Coronary artery (tissue), 2 donors: ENCODE data around the gene PRSS8.
"Not testable (repeated sequence)": the region's sequence is repeated elsewhere in the genome, so short reads cannot be mapped to it uniquely, and the experiment has no call there.

Experiments
- DNase-seq: peaks from one replicate; pipeline ENCODE4 v3.0.0-alpha.2; 2017; ENCODE audit warnings: low spot score
- H3K27ac ChIP-seq, 2 donors: fragments of 200-600 bp; sonication (generic); one replicate each; pipeline ENCODE4 v1.5.1; 2016 to 2019
- H3K4me3 ChIP-seq: fragments of 200-600 bp; sonication (generic); 2 replicates; pipeline ENCODE4 v1.5.1; 2016; ENCODE audit warnings: mild to moderate bottlenecking, moderate library complexity
- TF ChIP-seq, protein P1 (sequence below): fragments of 200-600 bp; sonication (generic); IDR thresholded peaks from one replicate; pipeline ENCODE4 v1.5.1; 2019; ENCODE audit warnings: antibody characterized with exemption

The PRSS8 gene

DNA sequence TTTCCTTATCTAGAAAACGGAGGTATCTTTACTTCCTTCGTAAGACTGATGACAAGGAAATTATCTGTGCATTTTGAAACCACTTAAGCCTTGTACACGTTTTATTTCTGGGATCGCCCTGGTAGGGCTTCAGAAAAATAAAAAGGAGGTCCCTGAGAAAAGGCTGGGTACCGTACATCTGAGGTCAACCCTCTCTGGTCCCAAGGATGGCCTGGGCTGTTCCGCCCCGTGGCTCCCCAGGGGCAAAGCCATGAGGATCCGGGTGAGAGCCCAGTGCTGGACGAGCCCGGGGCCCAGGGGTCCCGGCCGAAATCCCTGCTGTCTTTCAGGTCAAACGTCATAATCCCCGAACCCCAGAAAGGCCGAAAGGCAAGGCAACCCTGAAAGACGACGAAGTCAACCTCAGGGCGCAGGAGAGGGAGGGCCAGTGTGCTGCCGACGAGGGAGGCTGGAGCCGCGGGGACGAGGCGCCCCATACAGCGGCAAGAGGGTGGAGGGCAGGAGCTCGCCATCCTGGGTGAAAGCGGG lies 43.8 kb upstream of the PRSS8 start:
- peak overlapping the region; percentile 94 to 95 for H3K27ac ChIP-seq
- peak overlapping the region; percentile 78 for H3K4me3 ChIP-seq
- TF ChIP-seq, protein P1, sequence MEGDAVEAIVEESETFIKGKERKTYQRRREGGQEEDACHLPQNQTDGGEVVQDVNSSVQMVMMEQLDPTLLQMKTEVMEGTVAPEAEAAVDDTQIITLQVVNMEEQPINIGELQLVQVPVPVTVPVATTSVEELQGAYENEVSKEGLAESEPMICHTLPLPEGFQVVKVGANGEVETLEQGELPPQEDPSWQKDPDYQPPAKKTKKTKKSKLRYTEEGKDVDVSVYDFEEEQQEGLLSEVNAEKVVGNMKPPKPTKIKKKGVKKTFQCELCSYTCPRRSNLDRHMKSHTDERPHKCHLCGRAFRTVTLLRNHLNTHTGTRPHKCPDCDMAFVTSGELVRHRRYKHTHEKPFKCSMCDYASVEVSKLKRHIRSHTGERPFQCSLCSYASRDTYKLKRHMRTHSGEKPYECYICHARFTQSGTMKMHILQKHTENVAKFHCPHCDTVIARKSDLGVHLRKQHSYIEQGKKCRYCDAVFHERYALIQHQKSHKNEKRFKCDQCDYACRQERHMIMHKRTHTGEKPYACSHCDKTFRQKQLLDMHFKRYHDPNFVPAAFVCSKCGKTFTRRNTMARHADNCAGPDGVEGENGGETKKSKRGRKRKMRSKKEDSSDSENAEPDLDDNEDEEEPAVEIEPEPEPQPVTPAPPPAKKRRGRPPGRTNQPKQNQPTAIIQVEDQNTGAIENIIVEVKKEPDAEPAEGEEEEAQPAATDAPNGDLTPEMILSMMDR = no peak
- no peak for DNase-seq

GRCh38 chr16:31177136-31177535 lies 41.6 kb upstream of the PRSS8 start:
- DNase-seq = no peak
- TF ChIP-seq, protein P1 = no peak
- no peak overlapping the region for H3K4me3 ChIP-seq
- no peak overlapping the region for H3K27ac ChIP-seq

DNA sequence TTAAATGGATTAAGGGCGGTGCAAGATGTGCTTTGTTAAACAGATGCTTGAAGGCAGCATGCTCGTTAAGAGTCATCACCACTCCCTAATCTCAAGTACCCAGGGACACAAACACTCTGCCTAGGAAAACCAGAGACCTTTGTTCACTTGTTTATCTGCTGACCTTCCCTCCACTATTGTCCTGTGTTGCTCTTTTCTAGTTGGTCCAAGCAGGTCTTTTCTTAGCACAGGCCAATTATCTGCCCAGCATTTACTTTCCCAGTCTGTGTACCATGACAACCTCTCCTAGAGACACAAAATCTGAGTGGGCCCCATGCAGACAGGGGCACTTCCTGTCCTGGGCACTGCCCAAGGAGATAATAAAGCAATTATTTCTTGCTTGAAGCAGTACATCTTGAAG lies 34.5 kb upstream of the PRSS8 start:
- not testable (repeated sequence) for H3K27ac ChIP-seq, DNase-seq, H3K4me3 ChIP-seq

- TF ChIP-seq, protein P1 = no peak
- Histone ChIP-seq H3K4me3 (no peak overlapping the region), H3K27ac (no peak overlapping the region)
- DNase-seq = no peak
These were observed 33.3 kb upstream of the PRSS8 start for GRCh38 chr16:31168848-31169247.

DNA sequence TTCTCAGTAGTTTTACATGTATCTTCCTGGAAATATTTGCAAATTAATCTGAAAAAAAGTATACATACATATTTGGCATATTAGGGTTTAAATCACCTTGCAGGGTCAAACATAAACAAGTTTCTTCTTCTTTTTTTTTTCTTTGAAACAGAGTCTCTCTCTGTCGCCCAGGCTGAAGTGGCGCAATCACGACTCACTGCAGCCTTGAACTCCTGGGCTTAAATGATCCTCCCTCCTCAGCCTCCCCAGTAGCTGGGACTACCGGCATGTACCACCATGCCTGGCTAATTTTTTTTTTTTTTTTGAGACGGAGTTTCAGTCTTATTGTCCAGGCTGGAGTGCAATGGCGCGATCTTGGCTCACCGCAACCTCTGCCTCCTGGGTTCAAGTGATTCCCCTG lies 31.8 kb upstream of the PRSS8 start:
- TF ChIP-seq, protein P1 = no peak
- Histone ChIP-seq H3K27ac (no peak overlapping the region), H3K4me3 (no peak overlapping the region)
- no peak for DNase-seq

DNA sequence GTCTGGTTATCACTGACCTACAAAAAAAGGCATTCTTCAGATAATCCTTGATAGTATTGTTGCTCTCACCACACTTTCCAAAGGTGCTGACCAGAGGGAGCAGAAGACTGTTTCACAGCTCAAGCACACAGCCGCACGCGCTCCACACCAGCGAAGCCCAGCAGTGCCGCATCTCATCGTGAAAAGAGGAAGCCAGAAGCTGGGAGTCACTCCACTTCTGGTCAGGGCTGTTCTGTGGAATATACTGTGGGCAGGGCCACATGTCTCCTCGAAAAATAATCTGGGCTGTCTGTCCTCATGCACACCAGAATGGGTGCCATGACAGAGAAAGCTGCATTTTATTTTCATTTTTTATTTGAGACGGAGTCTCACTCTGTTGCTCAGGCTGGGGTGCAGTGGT lies 21.6 kb upstream of the PRSS8 start:
- no peak overlapping the region for H3K27ac ChIP-seq
- TF ChIP-seq, protein P1 = no peak
- no peak overlapping the region for H3K4me3 ChIP-seq
- no peak for DNase-seq

DNA sequence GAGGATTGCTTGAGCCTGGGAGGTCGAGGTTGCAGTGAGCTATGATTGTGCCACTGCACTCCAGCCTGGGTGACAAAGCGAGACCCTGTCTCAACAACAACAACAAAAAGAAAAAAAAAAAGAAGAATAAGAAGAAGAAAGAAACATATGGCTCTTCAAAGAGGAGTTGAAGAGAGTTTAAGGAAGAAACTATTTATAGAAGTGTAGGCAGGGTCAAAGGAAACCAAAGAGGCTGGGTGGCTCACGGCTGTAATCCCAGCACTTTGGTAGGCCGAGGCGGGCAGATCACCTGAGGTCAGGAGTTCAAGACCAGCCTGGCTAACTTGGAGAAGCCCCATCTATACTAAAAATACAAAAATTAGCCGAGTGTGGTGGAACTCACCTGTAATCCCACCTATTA lies 15.4 kb upstream of the PRSS8 start:
- not testable (repeated sequence) for H3K4me3 ChIP-seq
- H3K27ac ChIP-seq = peak overlapping the region in 1 of 2 donors; percentile 58

GRCh38 chr16:31149894-31150890 lies 14.7 kb upstream of the PRSS8 start, which contains the start of gene PRSS36:
PRSS36 (minus strand) TSS chr16:31150066; CDS start chr16:31150035, 31 bp downstream.
- no peak within 1 kb of the TSS for H3K4me3 ChIP-seq
- peak within 1 kb of the TSS in 1 of 2 donors; percentile 58 for H3K27ac ChIP-seq
- TF ChIP-seq, protein P1 = no peak
- no peak for DNase-seq

More for the DNA sequence above, 15.4 kb upstream of the PRSS8 start:
- DNase-seq = not testable (repeated sequence)
